ENCODE results near the gene CFAP100. TPM values are rescaled to one million over a fixed set of nuclear protein-coding genes. Genes with fewer than 3 reads are reported as not detected.

Gene CFAP100
- total and polyA plus RNA-seq, 10 of the 15 experiments (the other 5 are each of a cell fraction or from before 2014, with no cell fraction given): 0.04 to 0.27 TPM; not detected in 8

DNA sequence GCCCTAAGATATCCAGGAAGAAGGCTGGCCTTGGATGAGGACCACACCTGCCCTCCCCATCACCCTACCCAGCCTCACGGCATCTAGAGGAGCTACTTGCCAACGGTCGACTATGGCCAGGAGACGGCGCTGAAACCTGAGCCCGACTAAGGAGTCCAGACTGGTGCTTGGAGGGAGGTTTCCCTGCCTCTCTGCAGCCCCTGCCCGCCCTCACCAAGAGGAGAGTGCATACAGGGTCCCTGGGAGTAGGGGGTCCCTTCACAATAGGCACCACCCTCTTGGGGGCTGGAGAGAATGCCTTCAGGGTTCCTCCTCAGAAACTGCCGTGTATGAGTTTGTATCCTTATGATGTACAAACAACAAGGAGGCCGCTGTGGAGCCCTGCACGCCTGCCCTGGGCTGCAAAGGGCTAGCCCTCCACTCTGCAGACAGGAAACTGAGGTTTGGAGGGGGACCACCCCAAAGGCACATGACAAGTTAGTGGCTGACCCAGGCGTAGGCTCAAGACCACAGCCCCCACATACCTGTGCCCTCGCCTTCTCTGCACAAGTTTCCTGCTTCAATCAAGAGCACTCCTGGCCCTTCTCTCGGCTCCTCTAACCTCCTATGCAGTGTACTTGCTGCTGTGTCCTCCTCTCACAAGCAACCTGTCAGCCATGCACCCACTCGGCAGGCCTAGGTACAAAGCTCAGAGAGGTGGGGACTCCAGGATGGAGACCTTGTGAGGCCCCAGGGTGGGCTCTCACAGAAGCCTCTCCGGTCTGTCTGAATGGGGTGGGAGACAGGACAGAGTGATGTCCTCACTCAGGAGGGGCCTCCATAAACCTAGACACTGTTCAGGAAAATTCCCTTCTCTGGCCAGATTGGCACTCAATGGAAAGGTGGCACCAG, 44.9 kb upstream of the CFAP100 start:
- Histone ChIP-seq H3K9me3 (replicated peaks; ENCODE audit: control insufficient read depth, insufficient read depth, low read length) (no peaks in the 10 kb centered on the region), H3K4me2 (ENCODE audit: control insufficient read depth, insufficient read depth) (no peak overlapping the region), H3K27ac (ENCODE audit: control insufficient read depth, insufficient read depth) (no peak overlapping the region), H3K4me1 (ENCODE audit: control insufficient read depth, insufficient read depth, low read length) (no peaks in the 10 kb centered on the region), H4K20me1 (ENCODE audit: control insufficient read depth, insufficient read depth) (no peaks in the 10 kb centered on the region), H3K27me3 (replicated peaks in 1 of 2; ENCODE audit: control insufficient read depth in 2 of 2, insufficient read depth in 2 of 2, low read length in 1 of 2) (no peaks in the 10 kb centered on the region; a peak in 1 of 4 replicates), H3K4me3 (no peak overlapping the region), H3K9ac (ENCODE audit: control insufficient read depth, insufficient read depth, low read length) (no peak overlapping the region), H3K79me2 (ENCODE audit: control insufficient read depth, insufficient read depth, low read length) (no peaks in the 10 kb centered on the region), H3K36me3 (ENCODE audit: control insufficient read depth in 2 of 2, insufficient read depth in 2 of 2, low read length in 1 of 2) (no peaks in the 10 kb centered on the region), H2AFZ (ENCODE audit: control insufficient read depth, low read depth, low read length) (no peak overlapping the region)
- in situ Hi-C loops (cut with MboI) (no loop called here), intact Hi-C loops (cut with micrococcal nuclease; ENCODE audit: unreplicated experiment) (no loop called here)
- ATAC-seq: no peak
- BruUV-seq (replicated peaks): no TSS peak
- no peak for FAIRE-seq
- no peak for DNase-seq (ENCODE audit: low read depth, low spot score)
- ChIA-PET POLR2A (no interaction called here), CTCF (interaction anchor here (1.4 kb wide), 1 partner anchor 39 kb away, joined by 4 read pairs; no protein-coding TSS in a partner anchor), SMC1A (ENCODE audit: uncharacterized antibody, unreplicated experiment) (interaction anchor here (0.8 kb wide), 1 partner anchor 46 kb away, joined by 3 read pairs; no protein-coding TSS in a partner anchor), RAD21 (ENCODE audit: unreplicated experiment) (interaction anchor here (0.9 kb wide), 1 partner anchor 39 kb away, joined by 3 read pairs; no protein-coding TSS in a partner anchor)
- 30% methylated on average over 15 of the region's 15 CpGs for WGBS (ENCODE audit: insufficient coverage, insufficient replicate concordance, low lambda C conversion rate, missing lambda C conversion rate)
- TF ChIP-seq RBBP5 (conservative IDR thresholded peaks at IDR 0.05): no peak
- no peak for TF ChIP-seq ZZZ3 (IDR thresholded peaks at IDR 0.05; ENCODE audit: control insufficient read depth, insufficient read length, low read depth)
- no peak for TF ChIP-seq SMC3 (IDR thresholded peaks at IDR 0.05; ENCODE audit: borderline replicate concordance, low read length)
- TF ChIP-seq MTA2 (IDR thresholded peaks at IDR 0.05; ENCODE audit: low read depth): no peak
- TF ChIP-seq ETV6 (conservative IDR thresholded peaks at IDR 0.05 in 1 of 2, IDR thresholded peaks at IDR 0.05 in 1 of 2; ENCODE audit: borderline replicate concordance in 1 of 2, low read depth in 1 of 2): no peak
- TF ChIP-seq ZNF217 (IDR thresholded peaks at IDR 0.05): no peak
- no peak for TF ChIP-seq FOXK2 (IDR thresholded peaks at IDR 0.05)

All from GM12878 (cell line).